HG03108 (cell line): ENCODE measurements around the gene NPAS3.

Experiments
- ATAC-seq: cut with Tn5 transposase; IDR thresholded peaks from one replicate; pipeline ENCODE4 v1.9.1; 2021; ENCODE audit warnings: moderate library complexity; ENCODE audit not compliant: unreplicated experiment

Gene NPAS3

DNA sequence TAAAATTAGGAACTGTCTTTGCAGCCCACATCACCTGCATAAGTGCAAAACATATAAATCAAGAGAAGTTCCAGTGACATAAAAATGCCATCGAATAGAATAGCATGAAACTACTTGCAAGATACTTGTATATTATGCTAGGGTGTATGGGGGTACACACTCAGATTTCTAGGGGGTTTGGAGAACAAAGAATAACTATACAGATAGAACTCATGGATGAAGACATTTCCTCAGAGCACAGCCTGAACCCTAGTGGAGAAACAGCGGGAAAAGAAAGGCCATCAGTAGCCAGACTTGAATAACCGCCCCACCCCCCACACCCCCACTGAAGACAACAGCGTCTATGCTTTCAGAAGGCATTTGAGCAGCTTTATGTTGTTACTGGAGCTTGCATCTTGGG is 425.8 kb downstream of the NPAS3 start:
- no peak for ATAC-seq

DNA sequence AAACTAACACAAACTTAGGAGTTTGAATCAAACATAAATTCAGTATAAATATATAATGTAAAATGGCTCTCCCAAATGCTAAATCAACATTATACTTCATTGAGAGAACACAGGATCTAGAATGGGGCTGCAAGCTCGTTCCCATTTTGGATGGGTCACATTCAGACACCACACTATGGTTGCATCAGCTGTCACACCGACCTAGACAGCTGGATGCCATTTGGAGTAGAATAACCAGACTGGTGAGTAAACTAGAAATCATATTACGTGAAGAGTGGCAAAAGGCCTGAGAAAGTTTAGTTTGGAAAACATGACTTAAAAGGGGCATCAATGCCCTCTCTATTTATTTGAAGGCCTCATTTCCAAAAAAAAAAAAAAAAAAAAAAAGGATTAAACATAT is 430.4 kb downstream of the NPAS3 start:
- ATAC-seq, result no peak

GRCh38 chr14:33369972-33370371 is 431.3 kb downstream of the NPAS3 start:
- ATAC-seq, result peak; percentile 74

DNA sequence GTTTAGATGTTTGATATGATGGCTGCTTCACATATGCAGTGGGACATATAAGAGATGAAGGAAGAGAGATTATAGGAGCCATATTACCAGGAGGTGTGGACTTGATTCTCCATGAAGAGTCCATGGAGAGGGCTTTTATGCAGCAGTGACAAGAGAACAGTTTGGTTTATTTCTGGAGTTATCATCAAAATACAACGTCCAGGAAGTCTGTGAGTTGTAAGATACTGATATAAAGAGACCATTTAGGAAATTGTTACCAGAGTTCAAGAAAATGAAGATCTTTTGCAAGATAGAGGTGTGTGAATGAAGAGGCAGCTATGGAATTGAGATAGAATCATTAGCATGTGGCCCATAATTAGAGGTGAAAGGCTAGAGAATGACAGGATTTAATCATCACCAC is 431.7 kb downstream of the NPAS3 start:
- ATAC-seq, result no peak

GRCh38 chr14:33375196-33375595 is 436.5 kb downstream of the NPAS3 start:
- ATAC-seq, result no peak

DNA sequence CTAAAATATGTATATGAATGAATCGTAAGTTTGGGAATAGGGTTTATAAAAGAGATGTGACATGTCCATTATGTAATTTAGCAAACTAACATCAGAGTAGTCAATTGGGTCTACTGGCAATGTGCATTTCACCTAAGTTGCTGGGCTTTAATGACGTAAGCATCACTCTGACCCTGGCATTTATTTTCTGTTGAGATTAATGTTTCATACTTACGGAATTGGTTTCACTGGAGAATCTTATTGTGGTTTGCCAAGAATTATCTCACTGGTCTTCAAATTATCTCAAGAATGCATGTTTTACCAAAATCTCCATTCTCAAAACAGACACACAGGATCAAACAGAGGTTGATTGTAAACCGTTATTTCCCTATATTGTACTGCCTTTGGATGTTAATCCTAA is 437.1 kb downstream of the NPAS3 start:
- no peak for ATAC-seq

- no peak for ATAC-seq
Measured at GRCh38 chr14:33376510-33376909, 437.8 kb downstream of the NPAS3 start.

- ATAC-seq, result peak; percentile 71
Measured at GRCh38 chr14:33377596-33378390, 439.1 kb downstream of the NPAS3 start.

GRCh38 chr14:33381717-33382116 is 443.0 kb downstream of the NPAS3 start:
- ATAC-seq, result no peak

DNA sequence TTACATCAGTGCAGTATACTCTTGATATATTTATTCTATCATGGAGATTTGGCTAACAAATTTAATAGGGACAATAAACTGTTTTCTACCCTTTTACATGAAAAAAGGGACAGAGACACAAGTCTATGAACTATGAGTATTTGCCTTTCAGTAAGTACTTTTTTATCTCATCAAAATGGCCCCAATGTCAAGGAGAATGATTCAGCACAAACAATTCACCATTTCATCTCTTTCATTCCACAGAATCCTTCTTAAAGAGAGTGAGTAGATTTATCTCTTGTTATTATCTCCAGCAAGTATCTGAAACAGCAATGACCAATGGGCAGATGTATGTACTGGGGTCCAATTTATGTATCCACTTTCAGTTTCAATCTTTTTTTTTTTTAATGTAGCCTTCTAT is 447.5 kb downstream of the NPAS3 start:
- ATAC-seq, result no peak

GRCh38 chr14:33386781-33387180 is 448.1 kb downstream of the NPAS3 start:
- ATAC-seq, result no peak

DNA sequence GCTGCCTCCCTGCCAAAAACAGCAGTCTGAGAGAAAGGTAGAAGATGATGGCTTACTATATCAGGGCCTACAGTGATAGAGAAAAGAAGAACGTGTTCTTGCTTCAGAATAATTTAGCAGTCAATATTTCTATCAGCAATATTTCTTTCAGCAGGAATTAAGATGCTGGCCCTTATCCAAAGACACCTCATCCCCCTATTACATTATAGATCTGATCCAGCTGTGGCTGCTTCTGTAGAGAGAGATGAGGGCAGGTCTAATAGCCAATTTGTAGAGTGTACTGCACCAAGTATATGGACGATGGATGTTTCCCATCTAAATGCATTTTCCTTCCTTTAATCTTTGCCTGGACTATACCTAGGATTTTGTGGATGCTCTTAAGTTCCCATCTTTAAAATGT is 451.7 kb downstream of the NPAS3 start:
- no peak for ATAC-seq

- ATAC-seq, result no peak
Measured at GRCh38 chr14:33393231-33393894, 454.7 kb downstream of the NPAS3 start.

- no peak for ATAC-seq
Measured at GRCh38 chr14:33393895-33394368, 455.3 kb downstream of the NPAS3 start.

DNA sequence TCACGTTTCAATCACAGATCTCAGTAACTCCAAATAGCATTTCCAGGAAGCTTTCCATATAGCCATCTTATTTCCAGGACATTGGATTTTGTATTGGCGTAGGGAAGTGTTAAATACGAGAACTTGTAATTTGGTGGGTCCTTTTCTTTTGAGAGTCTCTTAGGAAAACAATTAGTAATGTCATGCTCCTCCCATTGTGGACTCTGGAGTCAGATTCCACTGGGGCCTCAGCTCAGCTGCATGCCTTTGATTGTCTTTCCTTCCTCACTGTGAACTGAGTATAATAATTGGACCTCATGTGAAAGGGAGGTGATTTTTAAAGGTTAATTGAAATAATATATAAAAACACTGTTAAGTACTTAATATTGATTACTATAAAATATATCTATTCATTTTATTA is 462.6 kb downstream of the NPAS3 start:
- ATAC-seq, result no peak

GRCh38 chr14:33402604-33403003 is 463.9 kb downstream of the NPAS3 start:
- ATAC-seq, result no peak

DNA sequence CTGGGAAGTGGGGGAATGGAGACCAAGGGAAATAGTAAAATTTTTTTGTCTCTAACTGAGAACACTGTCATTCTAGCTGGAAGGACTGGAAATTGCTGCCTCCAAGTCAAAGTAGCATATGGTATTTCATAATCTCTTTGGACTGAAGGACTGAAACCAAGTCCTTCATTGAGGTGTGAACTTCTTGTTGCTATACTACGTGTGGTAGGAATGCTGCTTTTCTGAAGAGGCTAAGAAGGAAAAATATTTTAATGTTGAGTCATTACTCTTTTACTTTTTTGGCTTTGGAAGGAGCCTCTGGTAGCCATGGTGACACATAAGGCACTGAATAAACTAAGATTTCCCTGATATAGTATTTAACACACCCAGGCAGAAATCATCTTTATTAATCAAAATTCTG is 465.4 kb downstream of the NPAS3 start:
- no peak for ATAC-seq

- no peak for ATAC-seq
Measured at GRCh38 chr14:33404964-33405574, 466.4 kb downstream of the NPAS3 start.

- no peak for ATAC-seq
Measured at GRCh38 chr14:33406766-33407165, 468.1 kb downstream of the NPAS3 start.

DNA sequence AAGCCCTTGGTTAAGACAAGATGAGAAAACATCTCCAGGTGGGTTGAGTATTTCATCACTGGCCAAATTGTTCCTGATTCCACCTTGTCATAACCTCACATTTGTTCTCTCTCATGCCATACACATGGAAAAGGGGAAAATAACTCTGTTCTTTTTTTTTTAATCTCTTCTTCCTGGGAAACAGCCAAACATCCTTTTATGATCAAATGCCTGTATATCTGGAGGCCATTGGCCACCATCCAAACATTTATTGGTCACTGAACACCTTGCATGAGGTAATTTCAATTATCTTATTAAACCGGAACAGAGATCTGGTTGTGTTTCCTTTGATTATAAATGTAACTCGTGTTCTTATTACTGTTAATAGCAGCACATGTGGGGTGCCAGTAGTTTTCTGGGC is 469.6 kb downstream of the NPAS3 start:
- ATAC-seq, result no peak

- no peak for ATAC-seq
Measured at GRCh38 chr14:33412450-33412849, 473.8 kb downstream of the NPAS3 start.

- no peak for ATAC-seq
Measured at GRCh38 chr14:33413381-33413780, 474.7 kb downstream of the NPAS3 start.
